H1 (cell line): Measurements from ENCODE around the gene CERS1.

ENCODE experiments used
- EZH2 ChIP-seq: fragments of 200-600 bp; sonication (generic); IDR thresholded peaks from 2 replicates; pipeline ENCODE4 v1.7.1; 2012; ENCODE audit warnings: low read depth, mild to moderate bottlenecking, moderate library complexity, low read length, inconsistent platforms; ENCODE audit not compliant: severe bottlenecking
- HDAC6 ChIP-seq: IDR thresholded peaks from one replicate; pipeline ENCODE4 v1.7.1; 2012; ENCODE audit warnings: low read depth, mild to moderate bottlenecking, inconsistent platforms, low read length, moderate library complexity
- JUN ChIP-seq: IDR thresholded peaks from 2 replicates; pipeline ENCODE4 v1.6.1; 2011; ENCODE audit warnings: low read depth, mild to moderate bottlenecking, improper control_type of control experiment, low read length
- POLR2AphosphoS5 ChIP-seq: IDR thresholded peaks from 2 replicates; pipeline ENCODE4 v1.6.1; 2011; ENCODE audit warnings: low read depth, low read length
- RNF2 ChIP-seq: fragments of 200-900, 300-1000 bp; sonication (generic); IDR thresholded peaks from 2 replicates; pipeline ENCODE4 v1.7.1; 2016; ENCODE audit warnings: borderline replicate concordance, low read depth, mild to moderate bottlenecking, antibody characterized with exemption, low read length; ENCODE audit not compliant: poor library complexity, severe bottlenecking; ENCODE audit errors: missing control alignments
- SP1 ChIP-seq: IDR thresholded peaks from 2 replicates; pipeline ENCODE4 v1.6.1; 2011; ENCODE audit warnings: low read depth, low read length
- TF ChIP-seq, protein P1 (sequence below): IDR thresholded peaks from 2 replicates; pipeline ENCODE4 v1.6.1; 2011; ENCODE audit warnings: low read length, improper control_type of control experiment
- TF ChIP-seq, protein P2 (sequence below), 3 experiments: IDR thresholded peaks; 1 replicate in 2 of 3; 2 replicates in 1 of 3; pipeline versions ENCODE4 v1.5.1 to v1.6.1; 2011; ENCODE audit warnings: low read length in 3 of 3, mild to moderate bottlenecking in 3 of 3, inconsistent platforms in 2 of 3, low read depth in 1 of 3, moderate library complexity in 1 of 3; ENCODE audit not compliant: insufficient read depth in 1 of 3; ENCODE audit errors: control extremely low read depth in 1 of 3

DNA sequence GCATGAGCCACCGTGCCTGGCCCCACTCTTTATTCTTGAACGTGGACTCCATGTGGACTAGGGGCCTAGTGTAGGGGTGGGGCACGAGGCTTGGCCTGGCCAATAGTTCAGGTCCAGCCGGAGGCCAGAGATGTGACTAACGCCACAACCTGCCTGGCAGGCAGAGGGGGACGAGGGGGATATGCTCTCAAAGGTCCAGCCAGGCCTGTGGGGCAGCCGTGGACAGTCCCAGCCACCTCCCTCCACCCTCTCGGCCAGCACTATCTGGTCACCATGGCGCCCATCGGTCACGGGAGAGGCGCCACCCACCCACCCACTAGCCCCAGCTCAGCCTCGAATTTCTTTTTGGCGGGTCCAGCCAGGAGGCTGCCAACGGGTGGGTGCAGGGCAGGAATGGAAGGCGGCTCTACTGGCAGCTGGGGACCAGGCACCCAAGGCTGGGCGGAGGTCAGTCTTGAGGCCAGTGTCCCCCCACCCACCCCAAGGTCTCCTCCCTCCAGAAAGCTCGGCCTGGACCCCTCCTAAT lies 2.2 kb upstream of the CERS1 start:
- TF ChIP-seq, protein P1, sequence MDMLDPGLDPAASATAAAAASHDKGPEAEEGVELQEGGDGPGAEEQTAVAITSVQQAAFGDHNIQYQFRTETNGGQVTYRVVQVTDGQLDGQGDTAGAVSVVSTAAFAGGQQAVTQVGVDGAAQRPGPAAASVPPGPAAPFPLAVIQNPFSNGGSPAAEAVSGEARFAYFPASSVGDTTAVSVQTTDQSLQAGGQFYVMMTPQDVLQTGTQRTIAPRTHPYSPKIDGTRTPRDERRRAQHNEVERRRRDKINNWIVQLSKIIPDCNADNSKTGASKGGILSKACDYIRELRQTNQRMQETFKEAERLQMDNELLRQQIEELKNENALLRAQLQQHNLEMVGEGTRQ = no peak
- TF ChIP-seq POLR2AphosphoS5 = no peak
- TF ChIP-seq, protein P2, sequence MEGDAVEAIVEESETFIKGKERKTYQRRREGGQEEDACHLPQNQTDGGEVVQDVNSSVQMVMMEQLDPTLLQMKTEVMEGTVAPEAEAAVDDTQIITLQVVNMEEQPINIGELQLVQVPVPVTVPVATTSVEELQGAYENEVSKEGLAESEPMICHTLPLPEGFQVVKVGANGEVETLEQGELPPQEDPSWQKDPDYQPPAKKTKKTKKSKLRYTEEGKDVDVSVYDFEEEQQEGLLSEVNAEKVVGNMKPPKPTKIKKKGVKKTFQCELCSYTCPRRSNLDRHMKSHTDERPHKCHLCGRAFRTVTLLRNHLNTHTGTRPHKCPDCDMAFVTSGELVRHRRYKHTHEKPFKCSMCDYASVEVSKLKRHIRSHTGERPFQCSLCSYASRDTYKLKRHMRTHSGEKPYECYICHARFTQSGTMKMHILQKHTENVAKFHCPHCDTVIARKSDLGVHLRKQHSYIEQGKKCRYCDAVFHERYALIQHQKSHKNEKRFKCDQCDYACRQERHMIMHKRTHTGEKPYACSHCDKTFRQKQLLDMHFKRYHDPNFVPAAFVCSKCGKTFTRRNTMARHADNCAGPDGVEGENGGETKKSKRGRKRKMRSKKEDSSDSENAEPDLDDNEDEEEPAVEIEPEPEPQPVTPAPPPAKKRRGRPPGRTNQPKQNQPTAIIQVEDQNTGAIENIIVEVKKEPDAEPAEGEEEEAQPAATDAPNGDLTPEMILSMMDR (IDR thresholded peaks at IDR 0.05; ENCODE audit: control extremely low read depth in 1 of 3, insufficient read depth in 1 of 3, low read depth in 1 of 3, low read length in 3 of 3) = no peak
- no peak for TF ChIP-seq SP1
- TF ChIP-seq RNF2 = no peak
- no peak for TF ChIP-seq JUN
- no peak for TF ChIP-seq HDAC6
- no peak for TF ChIP-seq EZH2
